G401.6 (cell line): ENCODE results near the gene OR8B3.
"Not testable (repeated sequence)": the region's sequence is repeated elsewhere in the genome, so short reads cannot be mapped to it uniquely, and the experiment has no call there.

Experiments
- FAIRE-seq: peaks from 2 replicates; lab custom pipeline; 2012; peaks lifted over from hg19 to GRCh38; lab: Jason Lieb, UNC

Gene OR8B3, protein sequence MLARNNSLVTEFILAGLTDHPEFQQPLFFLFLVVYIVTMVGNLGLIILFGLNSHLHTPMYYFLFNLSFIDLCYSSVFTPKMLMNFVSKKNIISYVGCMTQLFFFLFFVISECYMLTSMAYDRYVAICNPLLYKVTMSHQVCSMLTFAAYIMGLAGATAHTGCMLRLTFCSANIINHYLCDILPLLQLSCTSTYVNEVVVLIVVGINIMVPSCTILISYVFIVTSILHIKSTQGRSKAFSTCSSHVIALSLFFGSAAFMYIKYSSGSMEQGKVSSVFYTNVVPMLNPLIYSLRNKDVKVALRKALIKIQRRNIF

DNA sequence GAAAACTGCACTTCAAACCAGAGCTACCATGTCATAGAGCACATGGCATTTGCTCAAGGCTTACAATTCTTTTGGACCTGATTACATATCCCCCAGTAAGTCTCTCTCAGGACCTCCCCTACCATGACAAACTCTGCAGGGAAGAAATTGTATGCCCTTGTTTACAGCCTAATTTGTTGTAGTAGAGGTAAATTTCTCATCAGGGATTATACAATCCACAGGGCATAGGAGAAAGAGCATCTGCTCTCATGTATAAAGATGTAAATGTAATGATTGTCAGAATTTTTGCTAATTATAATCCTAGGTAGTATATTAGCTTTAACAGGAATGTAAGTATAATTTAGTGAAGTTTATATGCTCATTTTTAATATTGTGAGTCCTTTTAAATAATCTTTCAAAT, at the start of gene OR8B3:
TSS of gene OR8B3 (minus strand) at position 101 of the 400 bp plus-strand sequence. CDS start 1,673 bp downstream, outside the sequence.
- FAIRE-seq: no peak

DNA sequence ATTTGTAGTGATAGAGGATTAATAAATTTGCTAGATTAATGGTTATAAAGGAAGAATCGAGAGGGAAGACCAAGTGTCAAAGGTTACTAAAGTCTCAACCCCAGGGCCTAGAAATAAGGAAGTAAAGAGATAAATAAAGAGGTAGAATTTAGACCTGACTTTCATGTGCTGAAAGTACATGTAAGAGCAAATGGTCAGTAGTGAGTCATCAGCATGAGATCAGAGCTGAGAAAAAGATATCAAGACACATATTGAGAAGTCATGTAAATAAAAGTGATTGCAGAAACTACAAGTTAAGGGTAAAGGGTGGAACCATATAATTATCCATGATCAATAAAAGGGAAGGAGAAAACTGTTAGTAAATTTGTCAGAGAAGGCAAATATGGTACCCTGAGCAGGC, 48.1 kb upstream of the OR8B3 start:
- no peak for FAIRE-seq

DNA sequence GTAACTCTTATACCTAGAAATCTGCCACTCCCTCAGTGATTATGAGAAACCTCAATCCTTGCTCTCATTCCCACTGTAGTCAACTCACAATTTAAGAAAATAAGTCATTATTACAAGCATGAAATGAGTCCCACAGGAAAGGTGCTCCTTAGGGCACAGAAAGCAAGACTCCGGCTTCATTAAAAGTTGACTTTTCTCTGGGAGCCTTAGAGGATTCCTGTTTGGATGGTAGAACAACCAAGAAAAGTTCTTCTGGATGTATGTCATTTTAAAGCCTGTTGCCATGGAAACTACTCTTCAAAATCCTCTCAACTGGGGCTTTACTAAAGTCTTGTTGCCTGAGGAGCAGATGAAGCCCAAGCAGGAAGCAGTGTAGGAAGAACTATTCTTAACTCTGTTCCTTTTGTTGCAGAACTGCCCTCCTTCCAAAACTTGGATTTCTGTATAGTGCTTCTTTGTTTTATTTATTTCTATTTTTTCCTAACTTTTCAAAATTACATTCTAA, 46.9 kb upstream of the OR8B3 start, which contains the start of gene OR8B8:
TSS of gene OR8B8 (minus strand) at position 51 of the 505 bp plus-strand sequence. CDS start 4,611 bp downstream, outside the sequence.
- FAIRE-seq: no peak

DNA sequence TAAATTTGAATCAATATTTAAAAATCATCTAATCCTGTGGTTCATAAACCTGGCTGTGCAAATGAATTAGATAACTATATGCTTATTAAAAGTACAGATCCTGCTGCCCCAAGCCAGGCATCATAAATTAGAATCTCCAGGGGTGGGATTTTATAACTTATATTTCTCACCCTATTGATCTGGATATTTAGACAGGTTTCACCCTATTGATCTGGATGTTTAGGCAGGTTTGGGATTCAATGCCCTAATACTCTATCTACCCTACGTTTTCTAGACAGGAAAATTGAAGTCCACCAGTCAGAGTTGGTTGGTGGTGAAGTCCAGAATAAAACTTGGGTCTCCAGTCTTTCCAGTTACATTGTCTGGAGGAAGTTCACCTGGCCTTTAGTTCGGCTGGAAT, 44.0 kb upstream of the OR8B3 start:
- FAIRE-seq: no peak

- FAIRE-seq: no peak
These were observed 43.6 kb upstream of the OR8B3 start for GRCh38 chr11:124442442-124442841.

GRCh38 chr11:124441519-124441918, 42.7 kb upstream of the OR8B3 start:
- FAIRE-seq: no peak

GRCh38 chr11:124441081-124441480, 42.3 kb upstream of the OR8B3 start:
- FAIRE-seq: no peak

- FAIRE-seq: no peak
These were observed 41.8 kb upstream of the OR8B3 start for GRCh38 chr11:124440608-124441007.

DNA sequence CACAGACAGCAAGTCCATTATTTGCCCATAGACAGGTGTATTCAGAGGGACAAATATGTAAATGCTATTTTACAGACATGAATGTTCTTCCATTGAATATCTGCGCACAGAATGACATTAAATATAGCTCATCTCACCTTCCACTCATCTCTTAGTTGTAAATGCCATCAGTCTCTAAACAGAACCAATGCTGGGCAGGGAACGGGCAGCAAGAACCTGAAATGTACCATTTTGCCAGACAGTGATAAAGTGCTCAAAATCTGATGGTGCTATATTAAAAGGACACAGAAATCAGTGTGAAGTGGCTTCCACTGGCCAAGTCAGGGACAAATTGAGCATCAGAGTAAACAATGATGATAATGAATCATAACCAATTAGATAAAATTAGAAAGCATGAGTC, 35.9 kb upstream of the OR8B3 start:
- no peak for FAIRE-seq

- no peak for FAIRE-seq
These were observed 30.8 kb upstream of the OR8B3 start for GRCh38 chr11:124429599-124429998.

DNA sequence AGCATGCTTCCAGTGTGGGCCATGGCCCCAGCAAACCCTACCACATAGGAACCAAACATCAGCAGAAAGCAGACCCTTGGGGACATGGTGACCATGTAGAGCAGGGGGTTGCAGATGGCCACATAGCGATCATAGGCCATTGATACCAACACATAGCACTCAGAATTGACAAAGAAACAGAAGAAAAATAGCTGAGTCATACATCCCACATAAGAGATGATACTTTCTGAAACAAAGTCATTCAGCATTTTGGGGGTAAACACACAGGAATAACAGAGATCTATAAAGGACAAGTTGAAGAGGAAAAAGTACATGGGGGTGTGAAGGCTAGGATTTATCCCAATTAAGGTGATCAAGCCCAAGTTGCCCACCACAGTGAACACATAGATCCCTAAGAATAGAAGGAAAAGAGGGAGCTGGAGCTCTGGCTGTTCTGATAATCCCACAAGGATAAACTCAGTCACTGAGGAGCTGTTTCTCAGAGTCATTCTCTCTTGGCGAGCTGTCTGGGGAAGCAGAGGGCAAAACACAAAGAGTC, 25.6 kb upstream of the OR8B3 start, which contains the start of gene OR8B4:
TSS of gene OR8B4 (minus strand) at position 488 of the 538 bp plus-strand sequence. CDS start at position 488, 0 bp downstream.
- no peak for FAIRE-seq

DNA sequence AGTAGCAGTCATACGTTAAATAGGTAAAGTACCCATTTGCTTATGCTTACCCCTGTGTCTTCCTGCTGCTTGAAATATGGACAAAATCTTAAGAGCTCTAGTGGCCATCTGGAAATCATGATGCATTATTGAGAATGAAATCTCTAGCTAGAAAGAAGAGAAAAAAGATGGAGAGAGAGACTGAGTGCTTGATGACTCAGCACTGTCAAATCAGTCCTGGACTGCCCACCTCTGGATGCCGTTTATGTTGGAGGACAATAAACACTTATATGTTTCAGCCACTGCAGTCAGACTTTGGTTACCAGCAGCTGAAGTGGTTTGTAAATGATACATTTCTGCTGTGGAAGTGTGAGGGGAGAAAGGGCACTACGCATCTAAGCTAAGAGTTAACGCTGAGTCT, 22.2 kb upstream of the OR8B3 start:
- no peak for FAIRE-seq

GRCh38 chr11:124415356-124415923, 16.6 kb upstream of the OR8B3 start:
- peak; percentile 95 for FAIRE-seq

GRCh38 chr11:124409906-124410305, 11.1 kb upstream of the OR8B3 start:
- no peak for FAIRE-seq

GRCh38 chr11:124405581-124405980, 6.8 kb upstream of the OR8B3 start:
- no peak for FAIRE-seq

DNA sequence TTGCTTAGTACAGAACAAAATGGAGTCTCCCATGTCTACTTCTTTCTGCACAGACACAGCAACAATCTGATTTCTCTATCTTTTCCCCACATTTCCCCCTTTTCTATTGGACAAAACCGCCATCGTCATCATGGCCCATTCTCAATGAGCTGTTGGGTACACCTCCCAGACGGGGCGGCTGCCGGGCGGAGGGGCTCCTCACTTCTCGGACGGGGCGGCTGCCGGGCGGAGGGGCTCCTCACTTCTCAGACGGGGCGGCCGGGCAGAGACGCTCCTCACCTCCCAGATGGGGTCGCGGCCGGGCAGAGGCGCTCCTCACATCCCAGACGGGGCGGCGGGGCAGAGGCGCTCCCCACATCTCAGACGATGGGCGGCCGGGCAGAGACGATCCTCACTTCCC, 4.4 kb upstream of the OR8B3 start:
- not testable (repeated sequence) for FAIRE-seq

GRCh38 chr11:124402326-124402922, 3.6 kb upstream of the OR8B3 start:
- FAIRE-seq: peak; percentile 85

DNA sequence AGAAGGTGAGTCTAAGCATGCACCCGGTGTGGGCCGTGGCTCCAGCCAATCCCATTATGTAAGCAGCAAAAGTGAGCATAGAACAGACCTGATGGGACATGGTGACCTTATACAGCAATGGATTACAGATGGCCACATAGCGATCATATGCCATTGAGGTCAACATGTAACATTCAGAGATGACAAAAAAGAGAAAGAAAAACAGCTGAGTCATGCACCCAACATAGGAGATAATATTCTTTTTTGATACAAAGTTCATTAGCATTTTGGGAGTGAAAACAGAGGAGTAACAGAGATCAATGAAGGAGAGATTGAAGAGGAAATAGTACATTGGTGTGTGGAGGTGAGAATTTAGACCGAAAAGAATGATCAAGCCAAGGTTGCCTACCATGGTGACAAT, 2.0 kb downstream of the OR8B3 start:
- not testable (repeated sequence) for FAIRE-seq

- no peak for FAIRE-seq
These were observed 4.4 kb downstream of the OR8B3 start for GRCh38 chr11:124394408-124394807.

GRCh38 chr11:124384399-124384798, 14.4 kb downstream of the OR8B3 start, which contains the start of gene OR8B2:
TSS of gene OR8B2 (minus strand) at chr11:124384499. CDS start at chr11:124383343, 1,156 bp downstream.
- FAIRE-seq: no peak

- not testable (repeated sequence) for FAIRE-seq
These were observed 16.0 kb downstream of the OR8B3 start for GRCh38 chr11:124382857-124383256.

- no peak for FAIRE-seq
These were observed 18.2 kb downstream of the OR8B3 start for GRCh38 chr11:124380585-124380984.

DNA sequence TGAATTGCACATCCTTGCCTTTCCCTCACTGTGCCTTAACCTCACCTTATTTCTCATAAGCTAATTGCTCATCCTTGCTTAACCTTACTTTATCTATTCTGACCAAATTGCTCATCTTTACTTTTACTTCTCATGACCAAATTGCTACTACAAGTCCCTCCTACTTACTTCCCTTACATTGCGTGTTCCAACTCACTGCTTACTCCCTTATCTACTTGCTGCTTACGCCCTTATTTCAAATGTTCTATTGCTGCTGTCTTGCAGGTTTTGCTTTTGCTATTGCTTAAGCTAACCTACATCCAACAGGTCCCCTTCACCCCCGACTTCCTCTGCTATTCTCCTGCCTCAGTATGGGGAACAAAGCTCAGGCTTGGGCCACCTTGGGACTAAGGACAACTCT, 22.5 kb downstream of the OR8B3 start:
- FAIRE-seq: no peak
